ENCODE measurements around the gene RAPH1.

DNA sequence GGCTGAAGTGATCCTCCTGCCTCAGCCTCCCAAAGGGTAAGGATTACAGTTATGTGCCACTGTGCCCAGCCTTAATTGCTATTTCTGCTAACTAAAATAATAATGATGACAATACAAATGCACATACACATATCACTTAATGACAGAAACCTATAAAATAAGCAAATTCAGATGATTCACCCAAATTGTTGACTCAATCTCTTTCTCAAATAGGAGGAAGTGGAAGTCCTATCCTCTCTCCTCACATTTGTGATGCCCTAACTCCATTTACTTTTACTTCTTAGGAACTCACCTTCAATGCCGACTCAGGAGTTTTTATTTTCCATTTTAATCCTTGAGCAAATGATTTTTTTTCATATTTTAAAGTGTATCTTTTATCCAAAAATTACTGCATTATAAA, 24.5 kb upstream of the RAPH1 start:
- TF ChIP-seq YY1 (IDR thresholded peaks at IDR 0.05; ENCODE audit: low read depth) (no peak), EP300 (IDR thresholded peaks at IDR 0.05; ENCODE audit: borderline replicate concordance) (no peak), FOXM1 (IDR thresholded peaks at IDR 0.05; ENCODE audit: borderline replicate concordance, low read depth) (no peak), REST (IDR thresholded peaks at IDR 0.05; ENCODE audit: low read depth) (no peak), TAF1 (IDR thresholded peaks at IDR 0.05; ENCODE audit: low read depth) (no peak), ZBTB7A (IDR thresholded peaks at IDR 0.05; ENCODE audit: low read depth) (no peak), CEBPB (IDR thresholded peaks at IDR 0.05) (no peak), RAD21 (IDR thresholded peaks at IDR 0.05; ENCODE audit: low read depth) (no peak), TCF12 (IDR thresholded peaks at IDR 0.05; ENCODE audit: low read depth) (no peak), CREB1 (IDR thresholded peaks at IDR 0.05; ENCODE audit: low read depth) (no peak)
- TF ChIP-seq, protein P1, sequence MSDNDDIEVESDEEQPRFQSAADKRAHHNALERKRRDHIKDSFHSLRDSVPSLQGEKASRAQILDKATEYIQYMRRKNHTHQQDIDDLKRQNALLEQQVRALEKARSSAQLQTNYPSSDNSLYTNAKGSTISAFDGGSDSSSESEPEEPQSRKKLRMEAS (IDR thresholded peaks at IDR 0.05), result no peak

Data from Ishikawa (cell line).